Ovary (tissue), 3 donors: ENCODE data around the gene KRT79.

ENCODE experiments used
- EP300 ChIP-seq: sonication (generic); formaldehyde crosslinking; IDR thresholded peaks from one replicate; pipeline ENCODE4 v1.6.1; 2017; ENCODE audit warnings: antibody characterized with exemption
- POLR2A ChIP-seq: fragments of 450-650 bp; IDR thresholded peaks from one replicate; pipeline ENCODE4 v1.6.1; 2017; ENCODE audit warnings: antibody characterized with exemption, mild to moderate bottlenecking, moderate library complexity
- TF ChIP-seq, protein P1 (sequence below), 3 donors: fragments of 450-650 bp in 2 of 3; fragments of 200-600 bp in 1 of 3; IDR thresholded peaks; one replicate each; pipeline versions ENCODE4 v1.5.1 to v1.8.0; 2016 to 2022; ENCODE audit warnings: antibody characterized with exemption in 3 of 3, mild to moderate bottlenecking in 1 of 3
- donor health status: DM: no; HTN: no; CAD: no.

- TF ChIP-seq POLR2A (no peak), EP300 (no peak)
- TF ChIP-seq, protein P1, sequence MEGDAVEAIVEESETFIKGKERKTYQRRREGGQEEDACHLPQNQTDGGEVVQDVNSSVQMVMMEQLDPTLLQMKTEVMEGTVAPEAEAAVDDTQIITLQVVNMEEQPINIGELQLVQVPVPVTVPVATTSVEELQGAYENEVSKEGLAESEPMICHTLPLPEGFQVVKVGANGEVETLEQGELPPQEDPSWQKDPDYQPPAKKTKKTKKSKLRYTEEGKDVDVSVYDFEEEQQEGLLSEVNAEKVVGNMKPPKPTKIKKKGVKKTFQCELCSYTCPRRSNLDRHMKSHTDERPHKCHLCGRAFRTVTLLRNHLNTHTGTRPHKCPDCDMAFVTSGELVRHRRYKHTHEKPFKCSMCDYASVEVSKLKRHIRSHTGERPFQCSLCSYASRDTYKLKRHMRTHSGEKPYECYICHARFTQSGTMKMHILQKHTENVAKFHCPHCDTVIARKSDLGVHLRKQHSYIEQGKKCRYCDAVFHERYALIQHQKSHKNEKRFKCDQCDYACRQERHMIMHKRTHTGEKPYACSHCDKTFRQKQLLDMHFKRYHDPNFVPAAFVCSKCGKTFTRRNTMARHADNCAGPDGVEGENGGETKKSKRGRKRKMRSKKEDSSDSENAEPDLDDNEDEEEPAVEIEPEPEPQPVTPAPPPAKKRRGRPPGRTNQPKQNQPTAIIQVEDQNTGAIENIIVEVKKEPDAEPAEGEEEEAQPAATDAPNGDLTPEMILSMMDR (IDR thresholded peaks at IDR 0.05) = no peak
These were observed 15.4 kb upstream of the KRT79 start for GRCh38 chr12:52849511-52849910.
